Activated CD4-positive, alpha-beta T cell treated with anti-CD3 and anti-CD28 coated beads, Interleukin-2, amount 50 U/mL, for 48 hours (primary cell): Measurements from ENCODE around the gene ZC3H7A.
"Not testable (repeated sequence)": the region's sequence is repeated elsewhere in the genome, so short reads cannot be mapped to it uniquely, and the experiment has no call there.

Source experiments
- DNase-seq, 2 experiments: peaks; one replicate each; pipeline ENCODE4 v3.0.0-alpha.2; 2020

Gene ZC3H7A

GRCh38 chr16:11799509-11800381 lies 2.7 kb upstream of the ZC3H7A start:
- DNase-seq, result peak in 1 of 2 experiments; percentile 35

DNA sequence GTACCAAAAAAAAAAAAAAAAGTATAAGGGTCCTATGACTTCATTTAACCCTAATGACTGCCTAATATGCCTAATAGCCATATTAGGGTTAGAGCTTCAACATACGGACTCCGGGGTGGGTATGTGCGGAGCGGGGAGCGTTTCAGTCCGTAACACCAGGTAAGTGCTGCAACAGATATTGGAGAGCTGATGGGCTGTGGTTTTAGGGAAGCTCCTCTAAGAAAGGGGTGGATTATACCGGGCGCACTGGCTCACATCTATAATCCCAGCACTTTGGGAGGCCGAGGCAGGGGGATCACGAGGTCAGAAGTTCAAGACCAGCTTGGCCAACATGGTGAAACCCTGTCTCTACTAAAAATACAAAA lies 1.9 kb upstream of the ZC3H7A start:
- DNase-seq, result no peak

DNA sequence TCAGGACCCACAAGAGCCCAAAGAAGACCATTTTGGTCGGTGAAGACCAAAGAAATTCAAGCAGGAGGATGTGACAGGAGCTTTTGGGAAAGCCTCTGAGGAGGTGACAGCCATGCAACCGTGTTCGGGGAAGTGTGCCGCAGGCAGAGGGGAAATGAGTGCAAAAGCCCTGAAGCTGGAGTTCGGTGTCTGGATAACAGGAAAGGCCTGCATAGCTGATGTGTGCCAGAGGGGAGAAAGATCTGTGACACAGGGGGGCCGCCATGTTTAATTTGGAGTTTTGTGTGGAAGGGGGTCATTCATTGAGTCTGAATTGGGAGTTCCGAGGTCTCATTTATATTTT lies 870 bp upstream of the ZC3H7A start:
- DNase-seq, result peak in 1 of 2 experiments; percentile 37

DNA sequence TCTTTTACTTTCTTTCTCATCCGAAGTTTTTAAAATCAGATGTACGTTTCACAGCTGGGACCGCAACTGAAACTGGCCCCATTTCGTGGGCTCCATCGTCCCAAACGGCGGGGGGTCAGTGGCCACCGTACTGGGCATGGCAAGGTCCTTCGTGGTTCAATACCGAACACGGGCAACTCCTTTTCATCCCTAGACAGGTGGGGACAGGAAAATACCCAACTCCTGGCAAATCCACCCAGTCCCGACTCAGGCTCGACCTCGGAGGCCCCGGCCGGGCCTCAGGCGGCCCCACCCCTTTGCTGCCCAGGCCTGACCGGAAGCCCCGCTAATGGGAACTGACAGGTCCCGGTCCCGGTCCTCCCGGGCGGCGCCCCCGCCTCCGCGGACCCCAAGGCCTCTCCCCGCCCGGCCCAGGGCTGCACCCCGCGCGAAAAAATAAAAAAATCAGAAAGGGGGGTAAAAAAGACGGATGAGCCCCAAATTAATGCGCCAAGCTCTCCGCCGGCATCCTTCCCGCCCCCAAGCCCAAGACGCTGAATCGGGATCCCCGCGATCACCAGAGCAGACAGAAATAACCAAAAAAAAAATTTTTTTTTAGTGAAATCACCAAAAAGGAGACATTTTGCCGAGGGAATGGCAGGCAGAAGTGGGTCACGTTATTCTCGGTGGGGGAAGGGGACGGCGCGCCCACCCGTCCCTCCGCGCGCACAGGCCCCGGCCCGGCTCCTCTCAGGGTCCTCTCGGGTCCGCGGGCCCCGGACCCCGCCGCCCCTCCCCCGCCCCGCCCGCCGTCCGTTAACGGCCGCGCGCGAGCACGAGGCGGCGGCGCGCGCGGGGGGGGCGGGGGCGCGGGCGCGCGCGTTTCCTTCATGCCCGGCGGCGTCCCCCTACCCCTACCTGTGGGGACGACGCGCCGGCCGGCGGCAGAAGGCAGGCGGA lies 562 bp downstream of the ZC3H7A start:
- peak in 1 of 2 experiments; percentile 37 for DNase-seq

- no peak for DNase-seq
Observed at GRCh38 chr16:11795887-11796226, 1.2 kb downstream of the ZC3H7A start.

DNA sequence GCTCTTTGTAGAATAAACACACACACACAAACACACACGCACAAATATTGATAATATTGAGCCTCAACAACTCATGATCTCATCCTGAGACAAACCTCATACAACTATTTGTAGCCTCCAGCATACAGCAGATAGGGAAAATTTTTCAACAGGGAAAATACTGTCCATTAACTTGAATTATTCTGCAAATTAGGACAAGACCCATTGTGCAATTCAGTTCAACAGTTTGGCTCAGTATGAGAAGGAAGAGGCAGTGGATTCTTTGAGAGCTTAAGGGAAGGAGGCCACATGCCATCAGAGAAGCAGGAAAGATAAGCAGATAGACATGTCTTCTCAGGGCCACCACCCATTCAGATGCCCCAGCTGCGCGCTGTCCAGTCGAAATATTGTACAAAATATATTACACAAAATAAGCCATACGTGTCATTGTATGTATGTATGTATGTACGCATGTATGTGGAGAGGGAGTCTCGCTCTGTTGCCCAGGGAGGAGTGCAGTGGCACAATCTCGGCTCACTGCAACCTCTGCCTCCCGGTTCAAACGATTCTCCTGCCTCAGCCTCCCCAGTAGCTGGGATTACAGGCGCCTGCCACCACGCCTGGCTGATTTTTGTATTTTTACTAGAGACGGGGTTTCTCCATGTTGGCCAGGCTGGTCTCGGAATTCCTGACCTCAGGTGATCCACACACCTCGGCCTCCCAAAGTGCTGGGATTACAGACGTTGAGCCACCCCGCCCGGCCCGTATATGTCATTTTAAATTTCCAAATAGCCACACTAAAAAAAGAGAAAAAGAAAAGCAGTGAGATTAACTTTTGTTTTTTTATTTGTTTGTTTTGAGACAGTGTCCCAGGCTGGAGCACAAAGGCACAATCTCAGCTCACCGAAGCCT lies 1.8 kb downstream of the ZC3H7A start:
- no peak for DNase-seq

GRCh38 chr16:11794447-11794846 lies 2.6 kb downstream of the ZC3H7A start:
- no peak for DNase-seq

- DNase-seq, result peak in 1 of 2 experiments; percentile 26
Observed at GRCh38 chr16:11793840-11794239, 3.2 kb downstream of the ZC3H7A start.

DNA sequence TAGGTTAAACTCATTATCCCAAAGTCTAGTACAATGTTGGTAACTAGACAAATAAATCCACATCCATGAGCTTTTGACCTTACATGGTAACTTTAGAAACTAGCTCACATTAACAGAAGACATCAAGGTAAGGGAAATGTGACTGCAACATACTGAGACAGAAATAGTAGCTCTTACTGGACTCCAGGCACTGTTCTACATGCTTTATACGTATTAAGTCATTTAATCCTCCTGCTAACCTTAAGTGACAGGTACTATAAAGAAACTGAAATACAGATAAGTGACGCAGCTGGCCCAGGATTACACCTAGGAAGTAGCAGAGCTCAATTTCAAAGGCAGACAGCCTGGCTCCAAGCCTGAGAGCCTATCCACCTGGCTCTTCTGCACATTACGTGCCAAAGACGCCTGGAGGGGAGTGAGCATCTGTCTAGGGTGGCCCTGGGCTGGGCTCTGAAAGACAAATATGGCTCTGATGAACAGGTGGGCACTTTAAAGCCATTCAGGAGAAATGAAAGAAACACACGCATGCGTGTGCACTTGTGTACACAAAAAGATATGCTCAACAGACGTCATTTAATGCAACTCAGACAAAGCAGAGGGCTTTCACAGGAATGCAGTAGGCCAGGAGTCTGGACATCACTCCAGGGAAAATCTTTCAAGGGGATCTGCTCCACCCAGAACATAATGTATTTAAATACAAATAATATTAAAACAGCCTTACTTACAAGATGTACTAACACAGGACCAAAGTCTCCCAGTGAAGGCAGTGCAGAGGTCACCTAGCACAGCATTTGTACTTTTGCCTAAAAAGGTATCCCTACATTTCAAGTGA lies 4.4 kb downstream of the ZC3H7A start:
- DNase-seq, result no peak

DNA sequence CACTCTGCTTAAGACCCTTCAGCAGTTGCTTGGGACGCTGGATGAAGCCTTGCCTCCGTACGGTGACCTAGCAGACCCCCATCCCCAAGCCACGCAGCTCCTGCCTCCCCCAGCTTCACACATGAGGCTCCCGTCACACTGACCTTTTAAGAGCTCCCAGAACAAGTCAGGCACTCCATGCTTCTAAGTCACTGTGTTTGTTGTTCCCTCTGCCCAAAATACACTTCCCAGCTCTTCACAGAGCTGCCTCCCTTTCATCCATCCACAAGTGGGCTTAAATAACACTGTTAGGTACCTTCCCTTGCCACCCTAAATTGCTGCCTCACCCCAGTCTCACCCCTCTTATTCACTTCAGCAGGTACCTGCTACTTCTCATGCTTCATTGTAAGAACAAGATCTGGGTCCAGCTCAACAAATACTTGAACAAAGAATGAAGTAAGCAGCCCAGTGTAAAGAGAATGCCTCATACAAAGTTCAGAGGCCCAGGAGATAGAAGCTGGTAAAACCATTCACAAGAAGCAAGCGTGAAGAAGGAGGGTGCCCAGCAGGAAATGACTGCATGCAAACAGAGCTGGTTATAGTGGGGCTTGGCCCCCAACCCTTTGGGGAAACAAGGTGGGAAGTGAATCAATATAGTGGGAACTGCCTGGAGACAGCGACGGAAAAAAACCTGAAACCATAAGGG lies 5.8 kb downstream of the ZC3H7A start:
- DNase-seq, result no peak

DNA sequence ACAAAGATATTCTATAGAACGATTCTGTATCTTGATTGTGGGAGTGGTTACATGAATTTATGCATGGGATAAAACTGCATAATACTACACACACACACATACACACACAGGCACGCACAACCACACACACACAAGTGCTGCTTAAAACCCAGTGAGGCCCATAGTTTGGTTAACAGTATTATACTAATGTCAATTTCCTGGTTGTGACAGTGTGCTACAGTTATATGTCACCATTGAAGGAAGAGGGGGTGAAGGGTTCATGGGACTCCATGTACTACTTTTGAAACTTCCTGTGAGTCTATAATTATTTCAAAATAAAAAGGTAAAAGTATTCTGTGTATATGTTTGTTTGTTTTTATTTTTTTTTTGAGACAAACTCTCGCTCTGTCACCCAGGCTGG lies 8.1 kb downstream of the ZC3H7A start:
- no peak for DNase-seq

DNA sequence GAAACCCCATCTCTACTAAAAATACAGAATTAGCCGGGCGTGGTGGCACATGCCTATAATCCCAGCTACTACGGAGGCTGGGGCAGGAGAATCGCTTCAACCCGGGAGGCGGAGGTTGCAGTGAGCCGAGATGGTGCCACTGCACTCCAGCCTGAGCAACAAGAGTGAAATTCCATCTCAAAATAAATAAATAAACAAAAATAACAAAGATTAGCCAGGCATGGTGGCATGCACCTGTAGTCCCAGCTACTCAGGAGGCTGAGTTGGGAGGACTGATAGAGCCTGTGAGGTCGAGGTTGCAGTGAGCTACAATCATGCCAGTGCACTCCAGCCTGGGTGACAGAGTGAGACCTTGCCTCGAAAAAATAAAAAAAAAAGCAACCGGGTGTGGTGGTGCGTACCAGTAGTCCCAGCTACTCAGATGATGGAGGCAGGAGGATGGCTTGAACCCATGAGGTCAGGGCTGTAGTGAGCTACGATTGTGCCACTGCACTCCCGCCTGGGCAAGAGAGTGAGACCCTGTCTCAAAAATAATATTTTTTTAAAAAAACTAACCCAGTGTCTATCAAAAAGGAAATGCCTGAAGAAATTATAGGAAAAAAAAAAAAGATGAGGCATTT lies 12.0 kb downstream of the ZC3H7A start:
- not testable (repeated sequence) for DNase-seq

DNA sequence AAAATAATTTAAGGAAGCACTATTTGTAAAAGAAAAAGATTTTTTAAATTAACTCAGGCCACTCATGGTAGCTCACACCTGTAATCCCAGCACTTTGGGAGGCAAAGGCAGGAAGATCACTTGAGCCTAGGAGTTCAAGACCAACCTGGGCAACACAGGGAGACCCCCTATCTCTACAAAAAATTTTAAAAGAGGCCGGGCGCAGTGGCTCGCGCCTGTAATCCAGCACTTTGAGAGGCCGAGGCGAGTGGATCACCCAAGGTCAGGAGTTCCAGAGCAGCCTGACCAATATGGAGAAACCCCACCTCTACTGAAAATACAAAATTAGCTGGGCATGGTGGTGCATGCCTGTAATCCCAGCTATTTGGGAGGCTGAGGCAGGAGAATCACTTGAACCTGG lies 12.7 kb downstream of the ZC3H7A start:
- DNase-seq, result not testable (repeated sequence)

DNA sequence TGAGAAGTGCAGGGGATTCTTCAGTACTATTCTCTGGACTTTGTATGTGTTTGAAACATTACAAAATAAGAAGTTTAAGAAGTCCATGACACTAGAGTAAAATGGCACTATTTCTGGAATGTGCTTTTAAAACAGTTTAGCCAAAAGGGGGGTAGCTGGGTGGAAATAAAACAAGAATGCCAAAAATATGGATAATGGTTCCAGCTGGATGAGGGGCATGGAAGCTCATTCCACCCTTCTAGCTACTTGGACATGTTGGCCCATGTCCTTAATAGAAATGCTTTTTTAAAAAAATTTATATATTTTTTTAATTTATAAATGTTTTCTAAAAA lies 13.1 kb downstream of the ZC3H7A start:
- no peak for DNase-seq

GRCh38 chr16:11783319-11784037 lies 13.6 kb downstream of the ZC3H7A start:
- DNase-seq, result peak in 1 of 2 experiments; percentile 44

DNA sequence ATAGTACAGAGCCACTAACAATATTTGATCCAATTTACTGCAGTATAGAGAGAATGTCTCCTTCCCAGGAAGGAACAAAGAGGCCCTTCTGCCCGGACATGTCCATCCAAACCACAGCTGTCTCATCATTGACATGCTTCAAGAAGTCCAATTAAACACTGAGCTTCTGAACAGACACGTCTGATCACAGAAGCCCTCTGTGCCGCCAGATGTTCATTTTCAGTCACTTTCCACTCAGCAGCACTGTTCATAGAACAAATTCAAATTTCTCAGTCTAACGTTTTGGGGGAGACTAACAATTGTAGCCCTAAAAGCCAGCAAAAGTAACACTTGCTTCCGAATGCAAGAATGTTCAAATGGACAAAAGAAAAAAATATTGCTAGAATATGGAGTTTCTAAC lies 15.3 kb downstream of the ZC3H7A start:
- DNase-seq, result no peak

- no peak for DNase-seq
Observed at GRCh38 chr16:11780991-11781680, 15.9 kb downstream of the ZC3H7A start.

DNA sequence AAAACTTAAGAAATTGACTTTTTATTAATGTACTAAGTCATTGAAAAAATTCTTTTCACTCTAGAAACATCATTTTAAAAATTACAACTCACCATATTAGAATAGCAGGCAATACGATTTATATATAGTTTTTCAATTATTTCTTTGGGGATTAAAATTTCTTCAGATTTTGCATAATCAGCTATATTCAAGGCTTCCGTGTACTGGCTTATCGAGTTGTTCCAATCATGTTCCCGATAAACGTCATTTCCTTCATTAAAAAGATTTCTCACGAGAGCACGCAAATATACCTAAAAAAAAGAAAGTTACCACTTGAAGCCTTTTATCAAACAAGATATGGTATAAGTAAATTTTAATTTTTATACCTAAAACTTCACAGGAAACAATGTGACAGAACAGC lies 18.0 kb downstream of the ZC3H7A start:
- no peak for DNase-seq

GRCh38 chr16:11774065-11774626 lies 22.9 kb downstream of the ZC3H7A start:
- DNase-seq, result no peak
